Spleen (tissue), 11 donors: ENCODE data around the gene ALG8. TPM values are rescaled to one million over a fixed set of nuclear protein-coding genes. Genes with fewer than 3 reads are reported as not detected.

ENCODE experiments used
- DNase-seq: peaks from one replicate; pipeline ENCODE4 v3.0.0-alpha.2; 2020
- H3K27ac ChIP-seq, 8 donors: fragments of 200-600 bp; sonication (generic) in 7 of 8; 1 replicate in 4 of 8; 2 replicates in 4 of 8; pipeline versions ENCODE4 v1.5.0 to v1.8.0; 2016 to 2021; ENCODE audit warnings: inconsistent platforms in 4 of 8, mild to moderate bottlenecking in 4 of 8, moderate library complexity in 1 of 8
- H3K27me3 ChIP-seq, 7 donors: fragments of 200-600 bp; sonication (generic) in 6 of 7; replicated peaks in 1 of 7; 1 replicate in 4 of 7; 2 replicates in 3 of 7; pipeline versions ENCODE4 v1.5.0 to v1.8.0; 2016 to 2021; ENCODE audit warnings: inconsistent platforms in 3 of 7, mild to moderate bottlenecking in 1 of 7
- H3K36me3 ChIP-seq, 6 donors: fragments of 200-600 bp; sonication (generic) in 5 of 6; 1 replicate in 4 of 6; 2 replicates in 2 of 6; pipeline versions ENCODE4 v1.5.0 to v1.8.0; 2016 to 2021; ENCODE audit warnings: inconsistent platforms in 2 of 6
- H3K4me1 ChIP-seq, 6 donors: fragments of 200-600 bp; sonication (generic) in 5 of 6; 1 replicate in 3 of 6; 2 replicates in 3 of 6; pipeline versions ENCODE4 v1.5.0 to v1.8.0; 2016 to 2021; ENCODE audit warnings: inconsistent platforms in 3 of 6
- H3K4me3 ChIP-seq, 8 donors: fragments of 200-600 bp; sonication (generic) in 7 of 8; 1 replicate in 4 of 8; 2 replicates in 4 of 8; pipeline versions ENCODE4 v1.5.0 to v1.8.0; 2016 to 2021; ENCODE audit warnings: inconsistent platforms in 4 of 8, mild to moderate bottlenecking in 4 of 8, moderate library complexity in 2 of 8
- H3K9me3 ChIP-seq, 8 donors: fragments of 200-600 bp; sonication (generic) in 7 of 8; 1 replicate in 4 of 8; 2 replicates in 4 of 8; pipeline versions ENCODE4 v1.5.0 to v1.8.0; 2016 to 2021; ENCODE audit warnings: inconsistent platforms in 4 of 8
- CTCF ChIP-seq, 11 experiments: fragments of 200-600 bp in 7 of 11; fragments of 450-650 bp in 4 of 11; sonication (generic) in 4 of 11; IDR thresholded peaks in 8 of 11; conservative IDR thresholded peaks in 3 of 11; 1 replicate in 7 of 11; 2 replicates in 4 of 11; pipeline versions ENCODE4 v1.4.0 to v1.8.0; 2016 to 2021; ENCODE audit warnings: antibody characterized with exemption in 11 of 11, inconsistent platforms in 4 of 11, mild to moderate bottlenecking in 1 of 11
- POLR2A ChIP-seq, 3 donors: fragments of 450-650 bp; IDR thresholded peaks; one replicate each; pipeline ENCODE4 v1.5.1; 2017; ENCODE audit warnings: antibody characterized with exemption in 3 of 3, mild to moderate bottlenecking in 1 of 3
- POLR2AphosphoS5 ChIP-seq, 3 donors: sonication (generic); formaldehyde crosslinking; IDR thresholded peaks; one replicate each; pipeline ENCODE4 v1.5.1; 2017; ENCODE audit warnings: antibody characterized with exemption in 3 of 3
- WGBS, 5 donors: extraction: QIAGEN DNeasy Blood & Tissue Kit in 3 of 5; methylation state at CpG; one replicate each; pipeline versions ENCODE4 v1.1.5 to v1.1.7; 2013 to 2018; 5-methylcytosine and 5-hydroxymethylcytosine counted together
- intact Hi-C: fragments of 100-400 bp; cut with DNase I; formaldehyde crosslinking; loops from one replicate; pipeline ENCODE4 v1.15.0; 2023; ENCODE audit warnings: low total_unique reads
- polyA plus RNA-seq, 3 donors: library from polyadenylated mRNA; stranded (reverse); fragments of 200-250 nt; gene quantifications; one replicate each; pipeline ENCODE4 v1.2.1, GENCODE V29; 2013
- total RNA-seq, 7 donors: library from RNA; depleted of rRNA in 3 of 7; stranded (reverse); fragments of >200 nt in 3 of 7; fragmentation: NEBNext Ultra II Directional in 4 of 7; extraction: Animal tissue kit (Norgen Biotek cat#: 25700) in 4 of 7; gene quantifications; one replicate each; pipeline versions ENCODE4 v1.1.0 to v1.2.1, GENCODE V29; 2016 to 2021
- donor health status: healthy with polysubstance abuse.
- donor health status: DM: no; HTN: no; CAD: no; lungs with moderate emphysema.
- donor health status: DM: no; HTN: no; CAD: no.
- donor health status: Bipolar disorder and iron deficiency.
- donor health status: healthy.
- donor health status: DM: no; HTN: no; CAD: no.
- donor health status: DM: yes; HTN: yes; CAD: no.

The ALG8 gene
- total and polyA plus RNA-seq, 10 donors = 17.4 to 35.7 (median 31.3) TPM

GRCh38 chr11:78138694-78139421, 568 bp downstream of the ALG8 start:
- Histone ChIP-seq H3K27ac (peak overlapping the region; percentile 73 to 90 (median 82)), H3K4me1 (peaks cover 11 to 45% (median 24%) of the 10 kb centered on the region in 6 donors), H3K4me3 (peak overlapping the region; percentile 63 to 86 (median 79)), H3K36me3 (peaks cover 0 to 36% (median 0%) of the 10 kb centered on the region in 6 donors), H3K27me3 (no peaks in the 10 kb centered on the region), H3K9me3 (no peaks in the 10 kb centered on the region)
- WGBS, 5 donors = 14 to 16% (median 16%) methylated on average over 10 to 12 of the region's 12 CpGs
- intact Hi-C loops = no loop called here
- TF ChIP-seq POLR2A (IDR thresholded peaks at IDR 0.05) = no peak
- TF ChIP-seq CTCF (IDR thresholded peaks at IDR 0.05 in 8 of 11, conservative IDR thresholded peaks at IDR 0.05 in 3 of 11) = no peak
- no peak for TF ChIP-seq POLR2AphosphoS5 (IDR thresholded peaks at IDR 0.05)
- no peak for DNase-seq

- intact Hi-C loops = no loop called here
- 81 to 96% (median 89%) methylated on average over 4 of the region's 4 CpGs for WGBS, 5 donors
- H3K4me3 ChIP-seq = peak overlapping the region in 5 of 8 donors; percentile 63 to 86 (median 82)
Observed at GRCh38 chr11:78138291-78138690, 1.1 kb downstream of the ALG8 start.

GRCh38 chr11:78132475-78132874, 7.0 kb downstream of the ALG8 start:
- no peak for TF ChIP-seq CTCF (IDR thresholded peaks at IDR 0.05 in 8 of 11, conservative IDR thresholded peaks at IDR 0.05 in 3 of 11)
- Histone ChIP-seq H3K4me3 (no peak overlapping the region), H3K27me3 (no peaks in the 10 kb centered on the region), H3K36me3 (peaks cover 0 to 33% (median 0%) of the 10 kb centered on the region in 6 donors), H3K27ac (no peak overlapping the region), H3K9me3 (no peaks in the 10 kb centered on the region), H3K4me1 (peaks cover 0 to 2% (median 0%) of the 10 kb centered on the region in 6 donors)
- WGBS, 5 donors = 56 to 88% (median 85%) methylated on average over 2 of the region's 2 CpGs
- DNase-seq = no peak
- intact Hi-C loops = no loop called here

More at GRCh38 chr11:78138291-78138690, 1.1 kb downstream of the ALG8 start:
- no peak for DNase-seq
- H3K36me3 ChIP-seq = peaks cover 0 to 36% (median 0%) of the 10 kb centered on the region in 6 donors
- no peaks in the 10 kb centered on the region for H3K9me3 ChIP-seq
- H3K27me3 ChIP-seq = no peaks in the 10 kb centered on the region
- TF ChIP-seq POLR2AphosphoS5 (IDR thresholded peaks at IDR 0.05) = no peak
- no peak for TF ChIP-seq POLR2A (IDR thresholded peaks at IDR 0.05)
- TF ChIP-seq CTCF (IDR thresholded peaks at IDR 0.05 in 8 of 11, conservative IDR thresholded peaks at IDR 0.05 in 3 of 11) = no peak
- peak overlapping the region in 2 of 8 donors; percentile 85 to 88 for H3K27ac ChIP-seq
- peaks cover 11 to 39% (median 21%) of the 10 kb centered on the region in 6 donors for H3K4me1 ChIP-seq

GRCh38 chr11:78131956-78132355, 7.5 kb downstream of the ALG8 start:
- Histone ChIP-seq H3K4me3 (no peak overlapping the region), H3K27me3 (no peaks in the 10 kb centered on the region), H3K9me3 (no peaks in the 10 kb centered on the region), H3K27ac (no peak overlapping the region), H3K4me1 (no peaks in the 10 kb centered on the region), H3K36me3 (peaks cover 0 to 31% (median 0%) of the 10 kb centered on the region in 6 donors)
- WGBS, 5 donors = 60 to 80% (median 67%) methylated on average over 3 of the region's 3 CpGs
- no peak for TF ChIP-seq POLR2A (IDR thresholded peaks at IDR 0.05)
- no peak for TF ChIP-seq CTCF (IDR thresholded peaks at IDR 0.05 in 8 of 11, conservative IDR thresholded peaks at IDR 0.05 in 3 of 11)
- TF ChIP-seq POLR2AphosphoS5 (IDR thresholded peaks at IDR 0.05) = no peak
- no peak for DNase-seq
- intact Hi-C loops = no loop called here
